Measurements from ENCODE around the gene YWHAQ. TPM values are rescaled to one million over a fixed set of nuclear protein-coding genes. Genes with fewer than 3 reads are reported as not detected.
A peak's percentile ranks its signal among the peaks of the same experiment; 100 is the strongest.

The YWHAQ gene
- polyA plus RNA-seq, 2 of the 4 experiments (the other 2 are of a cell fraction), result 661 to 833 TPM

- no peak for TF ChIP-seq HDAC2 (IDR thresholded peaks at IDR 0.05)
- TF ChIP-seq NPAS2 (CRISPR knock-in tag; IDR thresholded peaks at IDR 0.05; ENCODE audit: borderline replicate concordance), result no peak
- TF ChIP-seq FOSL2 (IDR thresholded peaks at IDR 0.05), result peak; percentile 86
- TF ChIP-seq FOSL2 (CRISPR knock-in tag; IDR thresholded peaks at IDR 0.05), result peak; percentile 95
- no peak for TF ChIP-seq USF2 (IDR thresholded peaks at IDR 0.05)
Observed at GRCh38 chr2:9656270-9656766, 25.5 kb upstream of the YWHAQ start (continued).

DNA sequence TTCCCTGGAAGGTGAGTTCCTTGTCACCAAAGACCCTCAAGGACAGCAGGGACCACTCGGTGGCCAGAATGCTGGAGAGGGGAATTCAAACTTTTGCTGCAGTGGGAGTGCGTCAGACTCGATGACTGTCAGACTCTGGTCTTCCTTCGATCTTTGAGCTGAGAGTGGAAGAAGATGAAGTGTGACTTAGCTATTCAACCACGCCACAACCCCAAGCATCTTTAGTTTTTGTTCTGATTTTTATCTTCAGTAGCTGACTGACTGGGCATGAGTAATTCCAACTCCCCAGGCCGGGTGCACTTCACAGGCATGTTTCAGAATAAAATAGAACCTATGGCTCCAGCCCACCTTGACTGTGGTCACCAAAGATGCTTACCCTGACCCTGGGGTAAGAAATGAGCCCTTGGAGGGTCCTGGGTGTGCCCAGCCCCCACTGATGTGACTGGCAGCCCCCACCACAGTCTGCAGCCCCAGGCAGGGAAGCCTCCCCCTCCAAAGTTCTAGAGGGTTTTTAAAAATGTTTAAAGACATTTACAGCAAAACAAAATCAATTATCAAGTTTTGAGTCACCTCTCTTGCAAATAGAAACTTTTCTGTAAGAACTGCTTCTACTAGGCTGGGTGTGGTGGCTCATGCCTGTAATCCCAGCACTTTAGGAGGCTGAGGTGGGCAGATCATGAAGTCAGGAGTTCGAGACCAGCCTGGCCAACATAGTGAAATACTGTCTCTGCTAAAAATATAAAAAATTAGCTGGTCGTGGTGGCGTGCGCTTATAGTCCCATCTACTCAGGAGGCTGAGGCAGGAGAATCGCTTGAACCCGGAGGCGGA lies 24.9 kb upstream of the YWHAQ start:
- H3K4me3 ChIP-seq, result no peak overlapping the region
- FAIRE-seq, result no peak
- TF ChIP-seq POLR2A (IDR thresholded peaks at IDR 0.05; ENCODE audit: low read length), result no peak
- peak; percentile 15 to 20; a peak in 1 of 5 replicates for TF ChIP-seq EP300 (IDR thresholded peaks at IDR 0.05)
- TF ChIP-seq ZFP36 (IDR thresholded peaks at IDR 0.05; ENCODE audit: borderline replicate concordance, partially characterized antibody), result no peak
- no peak for TF ChIP-seq EHMT2 (IDR thresholded peaks at IDR 0.05; ENCODE audit: low read depth)
- TF ChIP-seq SREBF2 (IDR thresholded peaks at IDR 0.05), result no peak
- peak; percentile 43; the same call in 1 of the 2 replicates for TF ChIP-seq CHD4 (IDR thresholded peaks at IDR 0.05; ENCODE audit: borderline replicate concordance)
- TF ChIP-seq GATA3 (IDR thresholded peaks at IDR 0.05; ENCODE audit: borderline replicate concordance), result peak; percentile 78; the same call in 1 of the 2 replicates
- peak; percentile 87 for TF ChIP-seq MAFK (IDR thresholded peaks at IDR 0.05; ENCODE audit: partially characterized antibody)
- 0 out of 2 replicates have a peak, but pooled peaks have one; percentile 32 for TF ChIP-seq NFE2L2 (conservative IDR thresholded peaks at IDR 0.05; ENCODE audit: low read length)
- peak; percentile 52; the same call in 1 of the 2 replicates for TF ChIP-seq FOSL2 (IDR thresholded peaks at IDR 0.05)
- peak; percentile 70 for TF ChIP-seq FOSL2 (CRISPR knock-in tag; IDR thresholded peaks at IDR 0.05)
- H3K4me2 ChIP-seq, result peak overlapping the region; percentile 69
- H3K27ac ChIP-seq, result peak overlapping the region; percentile 84 to 86
- WGBS (ENCODE audit: missing lambda C conversion rate), result 46% methylated on average over 13 of the region's 13 CpGs
- ChIA-PET POLR2A (interaction anchor here (0.6 to 7.2 kb wide), 6 partner anchors 17 to 97 kb away, joined by 3 to 62 read pairs (median 6); partner anchors contain the start of gene YWHAQ), CTCF (interaction anchor here (1.1 to 3.2 kb wide), 7 partner anchors 16 to 144 kb away, joined by 3 to 16 read pairs (median 4); partner anchors contain the start of gene ADAM17)
- no peaks in the 10 kb centered on the region for H3K9me3 ChIP-seq
- peaks cover 50% of the 10 kb centered on the region for H3K4me1 ChIP-seq
- peak in 1 of 2 experiments; percentile 73 for DNase-seq (ENCODE audit: low read depth in 1 of 2, low spot score in 1 of 2)
- ATAC-seq, result peak; percentile 45 to 73

GRCh38 chr2:9654452-9655100 lies 23.8 kb upstream of the YWHAQ start:
- Histone ChIP-seq H3K4me1 (peaks cover 50% of the 10 kb centered on the region), H3K4me2 (peak overlapping the region; percentile 69), H3K4me3 (no peak overlapping the region), H3K27ac (peak overlapping the region; percentile 84 to 86), H3K9me3 (no peaks in the 10 kb centered on the region)
- ChIA-PET CTCF (interaction anchor here (0.6 to 3.2 kb wide), 8 partner anchors 15 to 145 kb away, joined by 3 to 16 read pairs (median 3); partner anchors contain the start of genes ADAM17 and YWHAQ), POLR2A (interaction anchor here (0.6 to 7.2 kb wide), 5 partner anchors 16 to 98 kb away, joined by 3 to 62 read pairs (median 7); partner anchors contain the start of gene YWHAQ)
- TF ChIP-seq, protein P1, sequence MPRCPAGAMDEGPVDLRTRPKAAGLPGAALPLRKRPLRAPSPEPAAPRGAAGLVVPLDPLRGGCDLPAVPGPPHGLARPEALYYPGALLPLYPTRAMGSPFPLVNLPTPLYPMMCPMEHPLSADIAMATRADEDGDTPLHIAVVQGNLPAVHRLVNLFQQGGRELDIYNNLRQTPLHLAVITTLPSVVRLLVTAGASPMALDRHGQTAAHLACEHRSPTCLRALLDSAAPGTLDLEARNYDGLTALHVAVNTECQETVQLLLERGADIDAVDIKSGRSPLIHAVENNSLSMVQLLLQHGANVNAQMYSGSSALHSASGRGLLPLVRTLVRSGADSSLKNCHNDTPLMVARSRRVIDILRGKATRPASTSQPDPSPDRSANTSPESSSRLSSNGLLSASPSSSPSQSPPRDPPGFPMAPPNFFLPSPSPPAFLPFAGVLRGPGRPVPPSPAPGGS (IDR thresholded peaks at IDR 0.05), result no peak
- TF ChIP-seq HOXB13 (CRISPR knock-in tag; IDR thresholded peaks at IDR 0.05; ENCODE audit: low read depth) (no peak), KDM5A (IDR thresholded peaks at IDR 0.05) (no peak), POLR2AphosphoS2 (conservative IDR thresholded peaks at IDR 0.05; ENCODE audit: low read length) (no peak), TFCP2L1 (CRISPR knock-in tag; IDR thresholded peaks at IDR 0.05) (no peak), KDM1A (IDR thresholded peaks at IDR 0.05; ENCODE audit: low read depth) (no peak), ZFP36 (IDR thresholded peaks at IDR 0.05; ENCODE audit: borderline replicate concordance, partially characterized antibody) (no peak), CEBPB (IDR thresholded peaks at IDR 0.05) (no peak), CBX2 (IDR thresholded peaks at IDR 0.05; ENCODE audit: borderline replicate concordance, low read depth) (no peak)
- TF ChIP-seq, protein P2, sequence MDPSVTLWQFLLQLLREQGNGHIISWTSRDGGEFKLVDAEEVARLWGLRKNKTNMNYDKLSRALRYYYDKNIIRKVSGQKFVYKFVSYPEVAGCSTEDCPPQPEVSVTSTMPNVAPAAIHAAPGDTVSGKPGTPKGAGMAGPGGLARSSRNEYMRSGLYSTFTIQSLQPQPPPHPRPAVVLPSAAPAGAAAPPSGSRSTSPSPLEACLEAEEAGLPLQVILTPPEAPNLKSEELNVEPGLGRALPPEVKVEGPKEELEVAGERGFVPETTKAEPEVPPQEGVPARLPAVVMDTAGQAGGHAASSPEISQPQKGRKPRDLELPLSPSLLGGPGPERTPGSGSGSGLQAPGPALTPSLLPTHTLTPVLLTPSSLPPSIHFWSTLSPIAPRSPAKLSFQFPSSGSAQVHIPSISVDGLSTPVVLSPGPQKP (IDR thresholded peaks at IDR 0.05; ENCODE audit: low read depth, low read length), result no peak
- ATAC-seq (peak; percentile 4 to 5; a peak in 4 of 6 replicates), FAIRE-seq (no peak), DNase-seq (ENCODE audit: low read depth in 1 of 2, low spot score in 1 of 2) (no peak)
- 67% methylated on average over 6 of the region's 6 CpGs for WGBS (ENCODE audit: missing lambda C conversion rate)
